ENCODE measurements around the gene ECM1.

GRCh38 chr1:150530491-150531159 lies 22.7 kb downstream of the ECM1 start:
- TF ChIP-seq TCF12 (IDR thresholded peaks at IDR 0.05; ENCODE audit: low read depth) = no peak
- no peak for TF ChIP-seq MAX (IDR thresholded peaks at IDR 0.05)
- no peak for TF ChIP-seq EP300 (IDR thresholded peaks at IDR 0.05; ENCODE audit: borderline replicate concordance)
- TF ChIP-seq TAF1 (IDR thresholded peaks at IDR 0.05; ENCODE audit: low read depth) = no peak
- TF ChIP-seq REST (IDR thresholded peaks at IDR 0.05; ENCODE audit: low read depth) = no peak
- no peak for TF ChIP-seq CREB1 (IDR thresholded peaks at IDR 0.05; ENCODE audit: low read depth)
- TF ChIP-seq NFIC (IDR thresholded peaks at IDR 0.05) = no peak
